Cardiac atrium fibroblast (primary cell): Measurements from ENCODE around the gene ITPKC. TPM values are rescaled to one million over a fixed set of nuclear protein-coding genes. Genes with fewer than 3 reads are reported as not detected.

Experiments used
- total RNA-seq: library from RNA; depleted of rRNA; stranded (reverse); fragments of >200 nt; gene quantifications from 2 replicates; pipeline ENCODE4 v1.2.3, GENCODE V29; 2015

Gene ITPKC
- 17.8 and 17.9 TPM in 2 replicates for total RNA-seq

DNA sequence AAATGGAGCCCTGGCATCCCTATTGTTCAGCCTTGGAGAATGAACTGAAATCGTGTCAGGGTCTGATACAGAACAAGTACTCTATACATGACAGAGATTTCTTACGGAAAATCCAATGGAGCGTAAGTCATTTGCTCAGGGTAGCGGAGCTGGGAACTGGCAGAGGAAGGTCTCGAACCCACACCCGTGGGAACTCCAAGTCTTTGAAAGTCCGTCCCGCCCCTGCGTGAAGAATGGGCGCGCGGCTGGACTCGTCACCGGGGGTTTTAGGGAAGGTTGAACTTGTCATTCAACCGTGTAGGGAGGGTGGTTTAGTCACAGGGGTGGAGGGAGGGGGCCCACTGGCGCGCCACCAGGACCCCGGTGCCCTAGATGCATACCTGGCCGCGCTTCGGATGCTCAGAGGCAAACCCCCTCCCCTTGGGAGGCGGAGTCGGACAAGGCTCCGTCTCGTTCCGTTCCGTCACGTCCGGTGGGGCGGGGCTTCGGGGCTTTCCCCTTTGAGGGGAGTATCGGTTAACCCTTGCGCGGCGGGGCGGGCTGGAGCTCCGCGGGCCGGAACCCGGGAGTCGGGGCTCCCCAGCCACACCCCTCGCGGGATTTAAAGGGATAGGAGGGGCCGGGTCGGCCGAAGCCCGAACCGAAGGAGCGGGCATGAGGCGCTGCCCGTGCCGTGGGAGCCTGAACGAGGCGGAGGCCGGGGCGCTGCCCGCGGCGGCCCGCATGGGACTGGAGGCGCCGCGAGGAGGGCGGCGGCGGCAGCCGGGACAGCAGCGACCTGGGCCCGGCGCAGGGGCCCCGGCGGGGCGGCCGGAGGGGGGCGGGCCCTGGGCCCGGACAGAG, at the start of gene ITPKC, which contains the start of gene COQ8B:
ITPKC (plus strand) TSS at position 631 of the 843 bp plus-strand sequence; CDS start at position 655, 24 bp downstream.
COQ8B (minus strand) TSS at position 405 of the 843 bp plus-strand sequence. CDS start 2,254 bp downstream, outside the sequence.

DNA sequence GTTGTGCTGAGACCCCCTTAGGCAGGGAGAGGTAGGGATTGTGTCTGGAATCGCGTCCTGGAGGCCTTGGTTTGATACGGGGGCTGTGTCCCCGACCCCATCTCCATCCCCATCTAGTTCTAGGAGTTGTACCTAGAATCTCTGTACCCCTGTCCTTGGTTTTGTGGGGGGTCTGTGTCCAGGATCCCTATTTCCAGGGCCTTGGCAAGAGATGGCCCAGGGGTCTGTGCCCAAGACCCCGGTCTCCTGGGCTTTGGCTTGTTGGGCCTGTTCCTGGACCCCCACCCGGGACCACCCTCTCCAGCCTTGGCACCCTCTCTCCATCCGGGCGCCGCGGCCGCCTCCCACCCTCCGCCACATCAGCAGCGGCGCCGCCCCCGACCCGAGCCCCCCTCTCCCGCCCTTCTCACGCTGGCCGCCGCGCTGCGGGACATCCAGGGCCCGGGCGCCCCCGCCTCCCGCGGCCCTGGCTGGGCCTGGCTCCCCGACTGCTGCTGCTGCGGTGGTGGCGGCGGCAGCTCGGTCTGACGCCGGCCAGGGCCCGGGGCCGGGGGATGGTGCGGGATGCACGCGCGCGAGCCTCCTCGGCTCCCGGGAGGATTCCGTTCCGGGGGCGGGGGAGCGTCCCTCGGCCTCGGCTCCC, 26.7 kb upstream of the ITPKC start, which contains the start of gene NUMBL:
NUMBL (minus strand) TSS at position 602 of the 643 bp plus-strand sequence; CDS start at position 434, 168 bp downstream.

DNA sequence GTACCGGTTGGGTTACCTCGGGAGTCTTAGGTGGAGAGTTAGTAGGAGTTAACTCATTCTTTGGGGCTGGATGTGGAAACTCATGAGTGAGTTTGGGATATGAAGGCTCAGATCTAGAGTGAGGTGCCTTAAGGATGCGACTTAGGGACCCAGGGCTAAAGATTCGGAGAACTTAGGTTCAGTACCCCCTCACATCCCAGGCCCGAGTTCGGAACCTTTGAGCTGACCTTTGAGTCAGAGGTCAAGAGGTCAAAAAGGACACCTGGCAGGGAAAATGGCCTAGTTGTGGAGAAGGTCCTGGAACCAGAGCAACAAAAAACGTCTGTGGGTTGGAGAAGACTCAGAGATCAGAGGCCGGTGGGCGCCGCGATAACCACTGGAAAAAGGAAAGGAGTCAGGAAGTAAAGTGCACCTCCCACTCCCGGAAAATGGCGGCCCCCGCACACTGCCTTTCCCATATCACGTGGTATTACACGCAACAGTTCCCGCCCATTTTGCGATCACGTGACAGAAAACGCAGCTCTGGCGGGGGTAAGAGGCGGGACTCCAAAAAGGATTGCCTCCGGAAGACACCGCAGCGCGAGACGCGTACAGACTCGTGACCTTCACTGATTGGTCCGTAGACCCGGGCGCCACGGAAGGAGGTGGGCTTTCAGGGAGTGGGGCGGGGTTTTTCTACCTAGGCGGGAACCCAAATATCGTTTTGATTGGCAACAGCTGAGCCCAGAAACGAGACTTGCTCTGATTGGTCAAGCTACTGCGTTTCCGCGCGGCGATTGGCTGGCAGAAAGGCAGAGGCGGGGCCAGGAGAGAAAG, 33.4 kb downstream of the ITPKC start, which contains the start of gene ACTMAP:
ACTMAP (minus strand) TSS at position 420 of the 816 bp plus-strand sequence. CDS start 674 bp downstream, outside the sequence.

DNA sequence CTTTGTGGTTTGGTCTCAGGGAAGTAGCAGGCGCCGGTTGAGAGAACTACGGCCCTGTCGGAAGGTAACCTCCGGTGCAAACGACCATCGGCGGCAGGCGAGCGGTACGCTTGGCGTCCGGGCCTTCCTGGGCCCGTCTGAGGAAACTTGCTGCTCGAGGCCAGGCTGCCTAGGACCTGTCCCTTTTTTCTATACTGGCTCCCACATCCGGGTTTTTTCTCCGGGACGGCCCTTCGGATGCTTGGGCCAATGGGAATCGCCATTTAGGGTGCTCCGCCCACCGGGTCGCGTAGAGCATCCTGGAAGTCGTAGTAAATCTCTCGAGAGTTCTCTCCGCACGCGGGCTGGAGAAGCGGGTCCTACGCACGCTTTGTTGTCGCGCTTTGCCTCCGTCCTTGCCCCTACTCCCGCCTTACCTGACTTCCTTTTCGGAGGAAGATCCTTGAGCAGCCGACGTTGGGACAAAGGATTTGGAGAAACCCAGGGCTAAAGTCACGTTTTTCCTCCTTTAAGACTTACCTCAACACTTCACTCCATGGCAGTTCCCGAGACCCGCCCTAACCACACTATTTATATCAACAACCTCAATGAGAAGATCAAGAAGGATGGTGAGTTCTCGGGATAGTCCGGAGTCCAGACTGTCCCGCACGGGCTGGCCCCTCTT, 34.1 kb downstream of the ITPKC start, which contains the start of gene SNRPA:
SNRPA (plus strand) TSS at position 330 of the 664 bp plus-strand sequence; CDS start at position 536, 206 bp downstream.

DNA sequence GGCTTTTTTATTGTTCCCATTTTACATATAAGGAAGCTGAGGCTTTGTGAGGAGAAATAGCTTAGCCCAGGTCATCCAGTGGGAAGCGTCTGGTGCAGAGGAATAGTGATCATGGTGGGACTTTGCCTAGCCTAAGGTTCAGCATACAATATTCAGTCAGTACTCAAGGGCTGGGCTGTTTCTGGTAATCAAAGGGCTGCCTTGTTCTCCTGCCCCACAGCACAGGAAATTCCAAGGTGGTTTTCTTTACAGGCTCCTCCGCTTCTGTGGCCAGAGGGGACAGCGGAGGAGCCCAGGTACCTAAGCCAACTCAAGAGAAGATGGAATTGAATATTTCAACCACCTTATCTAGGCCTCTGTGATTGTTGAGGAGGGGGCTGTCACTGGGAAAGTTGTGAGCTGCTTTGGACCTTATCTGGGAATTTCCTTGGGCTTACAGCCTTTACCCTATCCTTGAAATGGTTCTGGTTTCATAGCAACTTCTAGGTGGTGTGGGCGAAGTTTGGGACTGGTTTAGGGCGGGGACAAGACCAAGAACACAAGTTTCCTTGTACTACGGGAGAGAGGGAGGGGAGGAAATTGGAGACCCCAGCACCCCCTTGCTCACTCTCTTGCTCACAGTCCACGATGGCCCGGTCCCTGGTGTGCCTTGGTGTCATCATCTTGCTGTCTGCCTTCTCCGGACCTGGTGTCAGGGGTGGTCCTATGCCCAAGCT, 58.2 kb downstream of the ITPKC start, which contains the start of gene MIA:
MIA (plus strand) TSS at position 606 of the 716 bp plus-strand sequence; CDS start at position 628, 22 bp downstream.

DNA sequence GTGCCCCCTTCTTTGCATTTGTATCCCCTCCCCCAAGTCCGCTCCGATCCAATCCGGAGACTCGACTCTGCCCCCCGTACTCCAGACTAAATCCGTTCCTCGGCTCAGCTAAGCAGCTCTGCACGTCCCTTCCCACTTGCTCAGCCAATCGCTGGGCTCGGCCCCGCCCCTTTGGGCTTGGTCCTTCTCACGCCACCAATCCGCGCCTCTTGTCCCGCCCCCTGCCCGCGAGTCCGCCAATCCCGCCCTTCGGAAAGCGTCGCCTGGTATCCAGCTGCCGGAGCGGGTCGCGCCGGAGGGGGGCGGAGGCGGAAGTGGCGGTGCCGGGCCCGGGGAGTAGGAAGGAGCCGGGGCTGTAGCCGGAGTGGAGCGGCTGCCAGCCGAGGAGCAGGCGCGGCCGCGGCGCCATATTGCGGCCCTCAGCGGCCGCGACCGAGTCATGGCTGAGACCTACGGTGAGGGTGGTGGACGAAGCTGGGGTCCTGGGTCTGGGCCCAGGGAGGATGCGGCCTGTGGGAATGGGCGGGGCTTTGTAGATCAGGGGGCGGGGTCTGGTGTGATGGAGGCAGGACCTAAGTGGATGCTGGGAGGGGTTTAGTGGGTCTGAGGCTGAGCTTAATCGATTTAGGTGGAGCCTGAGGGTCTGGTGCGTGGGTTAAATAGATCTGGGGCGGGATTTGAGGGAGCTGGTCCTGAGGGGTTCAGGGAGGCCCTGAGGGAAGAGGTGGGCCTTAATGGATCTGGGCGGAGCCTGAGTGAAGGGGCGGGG, 61.2 kb downstream of the ITPKC start, which contains the start of gene RAB4B:
RAB4B (plus strand) TSS at position 311 of the 769 bp plus-strand sequence; CDS start at position 440, 129 bp downstream.

Other genes with a start within 250 kb of the ITPKC start
- gene SHKBP1, start 140.2 kb upstream of the ITPKC start, total RNA-seq: 56.2 and 72.0 TPM in 2 replicates
- 45.9 and 59.1 TPM in 2 replicates for gene LTBP4, start 115.7 kb upstream of the ITPKC start, total RNA-seq
- gene NUMBL, start 26.5 kb upstream of the ITPKC start, total RNA-seq: 37.2 and 43.6 TPM in 2 replicates
- gene COQ8B, start 226 bp upstream of the ITPKC start, total RNA-seq: 19.3 and 23.8 TPM in 2 replicates
- 1.6 and 2.9 TPM in 2 replicates for gene ACTMAP, start 33.4 kb downstream of the ITPKC start, total RNA-seq
- gene SNRPA, start 34.1 kb downstream of the ITPKC start, total RNA-seq: 36.8 and 62.7 TPM in 2 replicates
- gene MIA, start 58.4 kb downstream of the ITPKC start, total RNA-seq: not detected in 2 replicates
- 28.9 and 30.1 TPM in 2 replicates for gene RAB4B, start 61.1 kb downstream of the ITPKC start, total RNA-seq
- 64.8 and 99.0 TPM in 2 replicates for gene EGLN2, start 82.1 kb downstream of the ITPKC start, total RNA-seq
- gene CYP2A6, start 133.3 kb downstream of the ITPKC start, total RNA-seq: not detected in 2 replicates
- not detected in 2 replicates for gene CYP2A7, start 165.1 kb downstream of the ITPKC start, total RNA-seq